HEK293 (cell line): ENCODE measurements around the gene RNF224.
A peak's percentile ranks its signal among the peaks of the same experiment; 100 is the strongest.

ENCODE experiments used
- CTCF ChIA-PET: fragments of 350-600 bp; formaldehyde crosslinking; extraction: SDS; loops from one replicate; lab custom pipeline; 2021; ENCODE audit warnings: antibody characterized with exemption; lab: Yijun Ruan, JAX
- POLR2A ChIA-PET: fragments of 300-600 bp; formaldehyde crosslinking; extraction: SDS; loops from one replicate; lab custom pipeline; 2020; ENCODE audit warnings: antibody characterized with exemption, inconsistent platforms; lab: Yijun Ruan, JAX
- H3K27ac ChIP-seq: fragments of 200-500 bp; sonication (Bioruptor generic); 2 replicates; pipeline ENCODE4 v1.5.1; 2014; ENCODE audit warnings: low read depth, low read length, control low read depth, inconsistent platforms; ENCODE audit errors: extremely low read depth
- H3K36me3 ChIP-seq, 2 experiments: fragments of 200-500 bp in 1 of 2; sonication (Bioruptor generic) in 1 of 2; 1 replicate in 1 of 2; 2 replicates in 1 of 2; pipeline ENCODE4 v1.5.1; 2014 to 2017; ENCODE audit warnings: inconsistent platforms in 2 of 2, low read length in 2 of 2; ENCODE audit not compliant: control insufficient read depth in 2 of 2, insufficient read depth in 1 of 2
- H3K4me1 ChIP-seq: fragments of 200-500 bp; sonication (Bioruptor generic); 2 replicates; pipeline ENCODE4 v1.5.1; 2014; ENCODE audit warnings: mild to moderate bottlenecking, low read length, inconsistent platforms; ENCODE audit not compliant: control insufficient read depth, insufficient read depth
- H3K4me3 ChIP-seq: 2 replicates; pipeline ENCODE4 v1.5.1; 2011; ENCODE audit warnings: low read depth, mild to moderate bottlenecking, control low read depth, low read length, moderate library complexity
- H3K9me3 ChIP-seq: fragments of 200-500 bp; sonication (Bioruptor generic); 2 replicates; pipeline ENCODE4 v1.5.1; 2014; ENCODE audit warnings: low read depth, low read length, inconsistent platforms; ENCODE audit not compliant: control insufficient read depth, insufficient read depth
- GFI1B ChIP-seq: fragments of 450-650 bp; formaldehyde crosslinking; IDR thresholded peaks from 2 replicates; pipeline ENCODE4 v1.5.1; 2016; ENCODE audit warnings: missing biosample characterization, missing genetic modification characterization
- GLI2 ChIP-seq: fragments of 450-650 bp; formaldehyde crosslinking; IDR thresholded peaks from 2 replicates; pipeline ENCODE4; 2017; ENCODE audit warnings: missing biosample characterization, missing genetic modification characterization, low read depth, borderline replicate concordance
- GLIS2 ChIP-seq: fragments of 450-650 bp; formaldehyde crosslinking; IDR thresholded peaks from 2 replicates; pipeline ENCODE4 v1.5.1; 2016; ENCODE audit warnings: missing biosample characterization, missing genetic modification characterization
- HOXD13 ChIP-seq: sonication (generic); formaldehyde crosslinking; IDR thresholded peaks from 2 replicates; pipeline ENCODE4 v1.8.0; 2022; ENCODE audit warnings: missing genetic modification reagents, borderline replicate concordance
- KLF8 ChIP-seq: fragments of 450-650 bp; formaldehyde crosslinking; IDR thresholded peaks from 2 replicates; pipeline ENCODE4 v1.5.1; 2016; ENCODE audit warnings: missing biosample characterization, missing genetic modification characterization
- MEIS1 ChIP-seq: sonication (generic); formaldehyde crosslinking; IDR thresholded peaks from 2 replicates; pipeline ENCODE4 v1.8.1; 2022; ENCODE audit warnings: missing genetic modification reagents, mild to moderate bottlenecking, borderline replicate concordance
- PATZ1 ChIP-seq: fragments of 450-650 bp; formaldehyde crosslinking; IDR thresholded peaks from 2 replicates; pipeline ENCODE4 v1.5.1; 2016; ENCODE audit warnings: missing biosample characterization, missing genetic modification characterization
- SCRT1 ChIP-seq: fragments of 450-650 bp; formaldehyde crosslinking; IDR thresholded peaks from 2 replicates; pipeline ENCODE4 v1.5.1; 2016; ENCODE audit warnings: missing biosample characterization, missing genetic modification characterization, borderline replicate concordance
- ZBTB11 ChIP-seq: fragments of 450-650 bp; formaldehyde crosslinking; conservative IDR thresholded peaks from 2 replicates; pipeline ENCODE4 v1.5.1; 2016; ENCODE audit warnings: low read depth, missing biosample characterization, missing genetic modification characterization
- ZBTB48 ChIP-seq: fragments of 450-650 bp; formaldehyde crosslinking; IDR thresholded peaks from 2 replicates; pipeline ENCODE4 v1.5.1; 2016; ENCODE audit warnings: missing biosample characterization, missing genetic modification characterization
- ZBTB6 ChIP-seq: fragments of 450-650 bp; formaldehyde crosslinking; IDR thresholded peaks from 2 replicates; pipeline ENCODE4 v1.5.1; 2017; ENCODE audit warnings: missing biosample characterization, missing genetic modification characterization
- ZNF157 ChIP-seq: fragments of 450-650 bp; formaldehyde crosslinking; IDR thresholded peaks from 2 replicates; pipeline ENCODE4 v1.5.1; 2016; ENCODE audit warnings: missing biosample characterization, missing genetic modification characterization
- ZNF239 ChIP-seq: fragments of 450-650 bp; formaldehyde crosslinking; IDR thresholded peaks from 2 replicates; pipeline ENCODE4 v1.5.1; 2016; ENCODE audit warnings: missing biosample characterization, missing genetic modification characterization
- ZNF501 ChIP-seq: fragments of 450-650 bp; formaldehyde crosslinking; IDR thresholded peaks from 2 replicates; pipeline ENCODE4 v1.5.1; 2016; ENCODE audit warnings: missing biosample characterization, missing genetic modification characterization
- ZNF544 ChIP-seq: fragments of 450-650 bp; formaldehyde crosslinking; IDR thresholded peaks from 2 replicates; pipeline ENCODE4 v1.5.0; 2017; ENCODE audit warnings: missing biosample characterization, missing genetic modification characterization
- ZNF626 ChIP-seq: fragments of 450-650 bp; sonication (Bioruptor Pico); formaldehyde crosslinking; IDR thresholded peaks from 2 replicates; pipeline ENCODE4 v1.5.1; 2018; ENCODE audit warnings: missing biosample characterization, missing genetic modification characterization, inconsistent platforms
- ZNF629 ChIP-seq: fragments of 450-650 bp; formaldehyde crosslinking; IDR thresholded peaks from 2 replicates; pipeline ENCODE4 v1.5.1; 2017; ENCODE audit warnings: missing biosample characterization, missing genetic modification characterization
- ZNF645 ChIP-seq: fragments of 450-650 bp; formaldehyde crosslinking; IDR thresholded peaks from 2 replicates; pipeline ENCODE4; 2016; ENCODE audit warnings: missing biosample characterization, missing genetic modification characterization
- ZNF658 ChIP-seq: fragments of 450-650 bp; formaldehyde crosslinking; IDR thresholded peaks from 2 replicates; pipeline ENCODE4; 2016; ENCODE audit warnings: missing biosample characterization, missing genetic modification characterization
- ZNF747 ChIP-seq: fragments of 450-650 bp; formaldehyde crosslinking; IDR thresholded peaks from 2 replicates; pipeline ENCODE4 v1.5.1; 2016; ENCODE audit warnings: missing biosample characterization, missing genetic modification characterization
- ZNF768 ChIP-seq: fragments of 450-650 bp; formaldehyde crosslinking; IDR thresholded peaks from 2 replicates; pipeline ENCODE4 v1.5.1; 2018; ENCODE audit warnings: missing biosample characterization, mild to moderate bottlenecking, missing genetic modification characterization

RNF224 gene

GRCh38 chr9:137186385-137186784, 40.9 kb upstream of the RNF224 start:
- CTCF ChIA-PET = interaction anchor here (0.8 to 3.5 kb wide), 3 partner anchors 49 to 57 kb away, joined by 3 to 16 read pairs (median 3); no protein-coding TSS in a partner anchor

GRCh38 chr9:137187386-137187785, 39.9 kb upstream of the RNF224 start:
- CTCF ChIA-PET = interaction anchor here (0.7 to 3.5 kb wide), 10 partner anchors 11 to 123 kb away, joined by 3 to 22 read pairs (median 4); partner anchors contain the start of gene RNF224
- Histone ChIP-seq H3K4me1 (peaks cover 11% of the 10 kb centered on the region), H3K4me3 (peak overlapping the region; percentile 92), H3K36me3 (peaks cover 0 to 79% of the 10 kb centered on the region in 2 experiments; a peak in 1 of 3 replicates), H3K27ac (peak overlapping the region; percentile 92; the same call in 1 of the 2 replicates), H3K9me3 (no peaks in the 10 kb centered on the region)
- TF ChIP-seq HOXD13 (CRISPR knock-in tag) (no peak), GLIS2 (tag by site-specific recombination) (no peak), ZNF626 (tag by site-specific recombination) (no peak), ZNF747 (tag by site-specific recombination) (no peak)
- POLR2A ChIA-PET = interaction anchor here (1.9 to 7.1 kb wide), 6 partner anchors 18 to 53 kb away, joined by 11 to 178 read pairs (median 34); partner anchors contain the start of genes LRRC26, NDOR1, RNF224 and TMEM203

More at GRCh38 chr9:137186385-137186784, 40.9 kb upstream of the RNF224 start:
- Histone ChIP-seq H3K27ac (no peak overlapping the region), H3K4me1 (peaks cover 11% of the 10 kb centered on the region), H3K4me3 (no peak overlapping the region), H3K36me3 (peaks cover 0 to 74% of the 10 kb centered on the region in 2 experiments; a peak in 1 of 3 replicates), H3K9me3 (no peaks in the 10 kb centered on the region)
- TF ChIP-seq MEIS1 (CRISPR knock-in tag) (no peak), ZBTB6 (no peak)
- POLR2A ChIA-PET = interaction anchor here (7.1 kb wide), 1 partner anchor 19 kb away, joined by 178 read pairs; the partner anchor contains the start of genes NDOR1, TMEM203 and TPRN

- peaks cover 11% of the 10 kb centered on the region for H3K4me1 ChIP-seq
- ChIA-PET CTCF (interaction anchor here (0.8 to 3.5 kb wide), 9 partner anchors 10 to 68 kb away, joined by 3 to 22 read pairs (median 4); partner anchors contain the start of genes RNF224 and TPRN), POLR2A (interaction anchor here (1.4 to 7.1 kb wide), 12 partner anchors 10 to 102 kb away, joined by 5 to 178 read pairs (median 24); partner anchors contain the start of genes LRRC26, MAN1B1, NDOR1 and RNF224)
- peaks cover 0 to 75% of the 10 kb centered on the region in 2 experiments; a peak in 1 of 3 replicates for H3K36me3 ChIP-seq
- no peaks in the 10 kb centered on the region for H3K9me3 ChIP-seq
- peak overlapping the region; percentile 92 for H3K27ac ChIP-seq
- peak overlapping the region; percentile 92 for H3K4me3 ChIP-seq
- no peak for TF ChIP-seq ZBTB48 (tag by site-specific recombination)
- TF ChIP-seq KLF8 (tag by site-specific recombination) = no peak
- TF ChIP-seq ZNF768 (tag by site-specific recombination) = no peak
- 0 out of 2 replicates have a peak, but pooled peaks have one; percentile 93 for TF ChIP-seq ZNF501
- TF ChIP-seq PATZ1 (tag by site-specific recombination) = no peak
- 0 out of 2 replicates have a peak, but pooled peaks have one; percentile 43 for TF ChIP-seq ZNF645 (tag by site-specific recombination)
- no peak for TF ChIP-seq ZNF239
- 0 out of 2 replicates have a peak, but pooled peaks have one; percentile 52 for TF ChIP-seq GFI1B (tag by site-specific recombination)
- TF ChIP-seq GLI2 (tag by site-specific recombination) = no peak
- TF ChIP-seq ZNF544 (tag by site-specific recombination) = no peak
- TF ChIP-seq SCRT1 (tag by site-specific recombination) = no peak
- TF ChIP-seq ZBTB11 (tag by site-specific recombination) = 0 out of 2 replicates have a peak, but pooled peaks have one; percentile 30
- no peak for TF ChIP-seq ZNF629
- TF ChIP-seq ZNF658 (tag by site-specific recombination) = no peak
- no peak for TF ChIP-seq ZNF157 (tag by site-specific recombination)
These were observed 39.2 kb upstream of the RNF224 start for GRCh38 chr9:137188086-137188489.
